PFSK-1 (cell line): ENCODE results near the gene MYDGF.

Experiments
- FOXP2 ChIP-seq: optimal IDR thresholded peaks from 2 replicates; pipeline ENCODE3; 2011; ENCODE audit warnings: borderline replicate concordance, control low read depth, inconsistent platforms; ENCODE audit not compliant: insufficient read depth; ENCODE audit errors: extremely low read length, extremely low read depth
- POLR2AphosphoS5 ChIP-seq: IDR thresholded peaks from 2 replicates; pipeline ENCODE4 v1.6.1; 2012; ENCODE audit warnings: low read depth, mild to moderate bottlenecking, control low read depth, low read length, moderate library complexity
- SIN3A ChIP-seq: IDR thresholded peaks from 2 replicates; pipeline ENCODE4 v1.6.1; 2012; ENCODE audit warnings: mild to moderate bottlenecking, low read length, moderate library complexity, borderline replicate concordance; ENCODE audit not compliant: insufficient read depth
- TAF1 ChIP-seq: IDR thresholded peaks from 2 replicates; pipeline ENCODE4 v1.6.1; 2012; ENCODE audit warnings: low read length, control low read depth, borderline replicate concordance; ENCODE audit not compliant: insufficient read depth
- TF ChIP-seq, protein P1 (sequence below), 2 experiments: IDR thresholded peaks; 2 replicates each; pipeline versions ENCODE4 v1.6.1 to v1.8.0; 2011 to 2012; ENCODE audit warnings: low read depth in 2 of 2, low read length in 2 of 2, control low read depth in 1 of 2, inconsistent platforms in 1 of 2, mild to moderate bottlenecking in 1 of 2, moderate library complexity in 1 of 2; ENCODE audit not compliant: insufficient read depth in 1 of 2

Gene MYDGF

GRCh38 chr19:4618019-4618418, 52.1 kb downstream of the MYDGF start:
- TF ChIP-seq POLR2AphosphoS5, result no peak
- TF ChIP-seq, protein P1, sequence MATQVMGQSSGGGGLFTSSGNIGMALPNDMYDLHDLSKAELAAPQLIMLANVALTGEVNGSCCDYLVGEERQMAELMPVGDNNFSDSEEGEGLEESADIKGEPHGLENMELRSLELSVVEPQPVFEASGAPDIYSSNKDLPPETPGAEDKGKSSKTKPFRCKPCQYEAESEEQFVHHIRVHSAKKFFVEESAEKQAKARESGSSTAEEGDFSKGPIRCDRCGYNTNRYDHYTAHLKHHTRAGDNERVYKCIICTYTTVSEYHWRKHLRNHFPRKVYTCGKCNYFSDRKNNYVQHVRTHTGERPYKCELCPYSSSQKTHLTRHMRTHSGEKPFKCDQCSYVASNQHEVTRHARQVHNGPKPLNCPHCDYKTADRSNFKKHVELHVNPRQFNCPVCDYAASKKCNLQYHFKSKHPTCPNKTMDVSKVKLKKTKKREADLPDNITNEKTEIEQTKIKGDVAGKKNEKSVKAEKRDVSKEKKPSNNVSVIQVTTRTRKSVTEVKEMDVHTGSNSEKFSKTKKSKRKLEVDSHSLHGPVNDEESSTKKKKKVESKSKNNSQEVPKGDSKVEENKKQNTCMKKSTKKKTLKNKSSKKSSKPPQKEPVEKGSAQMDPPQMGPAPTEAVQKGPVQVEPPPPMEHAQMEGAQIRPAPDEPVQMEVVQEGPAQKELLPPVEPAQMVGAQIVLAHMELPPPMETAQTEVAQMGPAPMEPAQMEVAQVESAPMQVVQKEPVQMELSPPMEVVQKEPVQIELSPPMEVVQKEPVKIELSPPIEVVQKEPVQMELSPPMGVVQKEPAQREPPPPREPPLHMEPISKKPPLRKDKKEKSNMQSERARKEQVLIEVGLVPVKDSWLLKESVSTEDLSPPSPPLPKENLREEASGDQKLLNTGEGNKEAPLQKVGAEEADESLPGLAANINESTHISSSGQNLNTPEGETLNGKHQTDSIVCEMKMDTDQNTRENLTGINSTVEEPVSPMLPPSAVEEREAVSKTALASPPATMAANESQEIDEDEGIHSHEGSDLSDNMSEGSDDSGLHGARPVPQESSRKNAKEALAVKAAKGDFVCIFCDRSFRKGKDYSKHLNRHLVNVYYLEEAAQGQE (IDR thresholded peaks at IDR 0.05; ENCODE audit: insufficient read depth in 1 of 2, low read depth in 2 of 2, low read length in 2 of 2), result no peak
- no peak for TF ChIP-seq SIN3A
- no peak for TF ChIP-seq TAF1
- no peak for TF ChIP-seq FOXP2

GRCh38 chr19:4613254-4613751, 56.8 kb downstream of the MYDGF start:
- TF ChIP-seq FOXP2, result no peak
- TF ChIP-seq POLR2AphosphoS5, result no peak
- no peak for TF ChIP-seq TAF1

- no peak for TF ChIP-seq FOXP2
- no peak for TF ChIP-seq SIN3A
- TF ChIP-seq, protein P1 (IDR thresholded peaks at IDR 0.05; ENCODE audit: insufficient read depth in 1 of 2, low read depth in 2 of 2, low read length in 2 of 2), result no peak
- TF ChIP-seq POLR2AphosphoS5, result no peak
- no peak for TF ChIP-seq TAF1
These were observed 60.1 kb downstream of the MYDGF start for GRCh38 chr19:4609878-4610511.
